Fibroblast of the aortic adventitia (primary cell): Measurements from ENCODE around the gene PLAC8. TPM values are rescaled to one million over a fixed set of nuclear protein-coding genes. Genes with fewer than 3 reads are reported as not detected.
"Not testable (repeated sequence)": the region's sequence is repeated elsewhere in the genome, so short reads cannot be mapped to it uniquely, and the experiment has no call there.

Experiments
- DNase-seq: peaks from one replicate; pipeline ENCODE4 v3.0.0-alpha.2; 2010; ENCODE audit warnings: low read depth
- H3K4me3 ChIP-seq: 2 replicates; pipeline ENCODE4 v1.5.1; 2011; ENCODE audit warnings: low read depth, mild to moderate bottlenecking, control low read depth, low read length, moderate library complexity
- total RNA-seq: library from RNA; depleted of rRNA; stranded (reverse); fragments of >200 nt; gene quantifications from 2 replicates; pipeline ENCODE4 v1.2.3, GENCODE V29; 2012; ENCODE audit warnings: low replicate concordance
- TF ChIP-seq, protein P1 (sequence below): IDR thresholded peaks from 2 replicates; pipeline ENCODE4 v1.5.1; 2011; ENCODE audit warnings: mild to moderate bottlenecking, low read length, control low read depth, inconsistent platforms; ENCODE audit not compliant: insufficient read depth

PLAC8 gene
- total RNA-seq, 1 donor: 0.36 TPM

DNA sequence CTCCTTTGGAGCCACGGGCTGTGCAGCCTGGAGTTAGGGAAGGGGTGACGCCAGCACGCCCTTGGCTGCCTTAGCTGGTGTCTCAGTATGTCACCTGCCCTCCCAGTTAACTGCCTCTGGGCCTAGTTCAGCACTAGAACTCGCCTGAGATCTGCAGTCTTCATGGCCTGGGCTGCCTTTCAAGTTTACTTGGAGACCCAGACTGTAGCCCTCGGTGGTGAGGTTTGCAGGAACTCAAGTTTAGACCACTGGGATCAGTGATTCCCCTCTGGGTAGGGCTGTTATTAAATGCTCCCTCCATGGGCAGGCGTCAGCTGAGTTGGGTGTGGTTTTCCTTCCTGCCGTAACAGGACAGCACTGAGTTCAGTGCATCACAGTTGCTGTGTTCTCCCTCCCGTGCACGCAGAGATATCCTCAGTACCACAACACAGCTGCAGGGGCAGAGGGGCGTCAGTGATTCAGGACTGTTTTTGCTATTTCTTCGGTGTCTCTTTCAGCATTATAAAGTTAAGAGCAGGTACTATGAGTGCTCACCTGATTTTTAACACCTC is 30.5 kb downstream of the PLAC8 start:
- DNase-seq: no peak
- H3K4me3 ChIP-seq: no peak overlapping the region
- TF ChIP-seq, protein P1, sequence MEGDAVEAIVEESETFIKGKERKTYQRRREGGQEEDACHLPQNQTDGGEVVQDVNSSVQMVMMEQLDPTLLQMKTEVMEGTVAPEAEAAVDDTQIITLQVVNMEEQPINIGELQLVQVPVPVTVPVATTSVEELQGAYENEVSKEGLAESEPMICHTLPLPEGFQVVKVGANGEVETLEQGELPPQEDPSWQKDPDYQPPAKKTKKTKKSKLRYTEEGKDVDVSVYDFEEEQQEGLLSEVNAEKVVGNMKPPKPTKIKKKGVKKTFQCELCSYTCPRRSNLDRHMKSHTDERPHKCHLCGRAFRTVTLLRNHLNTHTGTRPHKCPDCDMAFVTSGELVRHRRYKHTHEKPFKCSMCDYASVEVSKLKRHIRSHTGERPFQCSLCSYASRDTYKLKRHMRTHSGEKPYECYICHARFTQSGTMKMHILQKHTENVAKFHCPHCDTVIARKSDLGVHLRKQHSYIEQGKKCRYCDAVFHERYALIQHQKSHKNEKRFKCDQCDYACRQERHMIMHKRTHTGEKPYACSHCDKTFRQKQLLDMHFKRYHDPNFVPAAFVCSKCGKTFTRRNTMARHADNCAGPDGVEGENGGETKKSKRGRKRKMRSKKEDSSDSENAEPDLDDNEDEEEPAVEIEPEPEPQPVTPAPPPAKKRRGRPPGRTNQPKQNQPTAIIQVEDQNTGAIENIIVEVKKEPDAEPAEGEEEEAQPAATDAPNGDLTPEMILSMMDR: no peak

GRCh38 chr4:83082777-83083176 is 31.8 kb downstream of the PLAC8 start:
- TF ChIP-seq, protein P1: no peak
- no peak overlapping the region for H3K4me3 ChIP-seq
- DNase-seq: no peak

- TF ChIP-seq, protein P1: no peak
- no peak overlapping the region for H3K4me3 ChIP-seq
- no peak for DNase-seq
Observed at GRCh38 chr4:83080561-83080960, 34.0 kb downstream of the PLAC8 start.

DNA sequence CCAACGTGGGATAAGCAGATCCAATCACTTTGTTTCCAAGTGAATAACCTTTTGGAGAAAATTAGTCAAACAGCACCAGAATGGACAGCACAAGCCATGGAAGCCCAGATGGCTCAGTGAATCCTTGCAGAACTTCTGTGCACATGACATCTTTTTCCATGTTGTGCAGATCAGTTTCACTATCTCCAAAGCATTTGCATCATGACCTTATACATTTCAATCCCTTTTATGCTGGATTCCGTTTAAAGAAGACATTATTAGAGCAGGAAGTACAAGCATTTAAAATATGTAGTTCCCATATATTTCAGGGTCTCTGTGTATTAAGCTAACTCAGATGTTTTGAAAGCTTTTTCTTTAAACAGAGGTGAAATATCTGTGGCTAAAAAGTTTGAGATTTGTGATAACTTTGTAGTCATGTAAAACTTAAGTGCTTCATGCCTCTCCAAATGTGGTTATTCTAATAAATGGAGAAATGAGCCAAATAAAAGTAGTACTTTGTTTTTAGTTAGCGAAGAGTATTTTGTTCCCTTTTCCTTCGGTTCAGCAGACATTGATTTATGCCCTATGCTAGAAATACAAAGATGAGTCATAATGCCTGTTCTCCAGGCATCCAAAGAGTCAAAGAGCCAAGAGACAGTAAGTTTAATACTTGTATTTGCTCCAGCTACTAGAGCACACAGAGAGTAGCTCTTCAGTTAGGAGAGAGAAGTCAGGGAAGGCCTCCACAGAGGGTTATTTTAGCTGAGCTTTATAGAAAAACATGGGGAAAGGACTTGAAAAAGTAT is 39.0 kb downstream of the PLAC8 start:
- no peak overlapping the region for H3K4me3 ChIP-seq
- TF ChIP-seq, protein P1: no peak

GRCh38 chr4:83074783-83075182 is 39.7 kb downstream of the PLAC8 start:
- not testable (repeated sequence) for H3K4me3 ChIP-seq, DNase-seq

More for the DNA sequence above, 39.0 kb downstream of the PLAC8 start:
- DNase-seq: peak; percentile 72

DNA sequence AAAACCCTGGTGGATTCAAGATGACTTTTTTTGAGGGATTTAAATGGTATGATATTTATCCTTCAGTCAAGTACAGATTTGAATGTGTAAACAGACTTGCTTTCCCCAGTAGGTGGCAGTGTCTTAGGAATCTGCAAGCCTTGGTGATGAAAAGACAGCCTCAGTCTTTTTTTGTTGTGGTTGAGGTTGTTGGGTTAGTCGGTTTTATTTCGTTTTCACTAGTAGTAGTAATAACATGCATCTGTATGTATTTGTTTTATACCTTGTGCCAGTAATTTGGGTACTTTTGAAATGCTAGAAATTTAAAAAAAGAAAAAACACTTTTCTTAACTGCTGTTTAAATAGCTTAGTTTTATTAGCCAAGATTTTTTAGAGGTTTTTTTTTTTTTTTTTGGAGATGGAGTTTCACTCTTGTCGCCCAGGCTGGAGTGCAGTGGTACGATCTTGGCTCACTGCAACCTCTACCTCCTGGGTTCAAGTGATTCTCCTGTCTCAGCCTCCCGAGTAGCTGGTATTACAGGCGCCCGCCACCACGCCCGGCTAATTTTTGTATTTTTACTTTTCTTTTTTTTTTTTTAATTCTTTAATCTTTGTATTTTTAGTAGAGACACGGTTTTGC is 40.3 kb downstream of the PLAC8 start:
- TF ChIP-seq, protein P1: peak; percentile 75
- DNase-seq: peak; percentile 90
- H3K4me3 ChIP-seq: no peak overlapping the region

DNA sequence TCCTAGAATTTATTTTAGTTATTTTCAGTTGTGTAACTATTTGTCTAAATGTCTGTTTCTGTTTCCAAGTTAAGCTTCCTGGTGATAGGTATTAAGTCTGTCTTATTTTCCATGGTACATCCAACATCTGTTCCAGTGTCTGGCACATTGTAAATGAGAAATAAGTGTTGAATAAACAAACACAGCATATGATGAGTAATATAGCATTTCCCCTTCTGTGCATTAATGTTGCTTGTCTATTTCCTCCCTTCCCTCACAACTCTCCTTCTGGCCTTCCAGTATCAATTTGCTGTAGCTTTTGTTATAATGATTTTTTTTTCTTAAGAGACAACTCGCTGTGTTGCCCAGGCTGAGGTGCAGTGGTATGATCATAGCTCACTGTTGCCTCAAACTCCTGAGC is 43.4 kb downstream of the PLAC8 start:
- DNase-seq: no peak
- no peak overlapping the region for H3K4me3 ChIP-seq
- TF ChIP-seq, protein P1: no peak
